Astrocyte (in vitro differentiated cells and primary cell): ENCODE results near the gene IDH2.

Experiments used
- EZH2 ChIP-seq: IDR thresholded peaks from 2 replicates; pipeline ENCODE4 v1.6.1; 2012; ENCODE audit warnings: mild to moderate bottlenecking, low read length, inconsistent platforms; ENCODE audit not compliant: insufficient read depth
- TF ChIP-seq, protein P1 (sequence below): IDR thresholded peaks from 2 replicates; pipeline ENCODE4 v1.5.1; 2011; ENCODE audit warnings: low read depth, mild to moderate bottlenecking, inconsistent platforms, low read length, moderate library complexity; ENCODE audit not compliant: insufficient read depth

DNA sequence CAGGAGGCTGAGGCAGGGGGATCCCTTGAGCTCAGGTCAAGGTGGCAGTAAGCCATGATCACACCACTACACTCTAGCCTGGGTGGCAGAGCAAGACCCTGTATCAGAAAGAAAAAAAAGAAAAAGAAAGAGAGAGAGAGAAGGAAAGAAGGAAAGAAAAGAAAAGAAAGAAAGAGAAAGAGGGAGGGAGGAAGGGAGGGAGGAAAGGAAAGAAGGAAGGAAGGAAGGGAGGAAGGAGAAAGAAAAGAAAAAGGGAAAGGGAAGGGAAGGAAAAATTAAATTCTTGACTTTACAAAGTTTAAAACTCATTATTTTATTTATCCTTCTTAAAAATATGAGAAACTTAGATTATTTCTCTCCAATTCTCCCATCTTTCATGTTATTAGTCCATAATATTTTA is 17.1 kb upstream of the IDH2 start:
- TF ChIP-seq, protein P1, sequence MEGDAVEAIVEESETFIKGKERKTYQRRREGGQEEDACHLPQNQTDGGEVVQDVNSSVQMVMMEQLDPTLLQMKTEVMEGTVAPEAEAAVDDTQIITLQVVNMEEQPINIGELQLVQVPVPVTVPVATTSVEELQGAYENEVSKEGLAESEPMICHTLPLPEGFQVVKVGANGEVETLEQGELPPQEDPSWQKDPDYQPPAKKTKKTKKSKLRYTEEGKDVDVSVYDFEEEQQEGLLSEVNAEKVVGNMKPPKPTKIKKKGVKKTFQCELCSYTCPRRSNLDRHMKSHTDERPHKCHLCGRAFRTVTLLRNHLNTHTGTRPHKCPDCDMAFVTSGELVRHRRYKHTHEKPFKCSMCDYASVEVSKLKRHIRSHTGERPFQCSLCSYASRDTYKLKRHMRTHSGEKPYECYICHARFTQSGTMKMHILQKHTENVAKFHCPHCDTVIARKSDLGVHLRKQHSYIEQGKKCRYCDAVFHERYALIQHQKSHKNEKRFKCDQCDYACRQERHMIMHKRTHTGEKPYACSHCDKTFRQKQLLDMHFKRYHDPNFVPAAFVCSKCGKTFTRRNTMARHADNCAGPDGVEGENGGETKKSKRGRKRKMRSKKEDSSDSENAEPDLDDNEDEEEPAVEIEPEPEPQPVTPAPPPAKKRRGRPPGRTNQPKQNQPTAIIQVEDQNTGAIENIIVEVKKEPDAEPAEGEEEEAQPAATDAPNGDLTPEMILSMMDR: no peak
- no peak for TF ChIP-seq EZH2
